ENCODE data around the gene MLF1.

- no peak for TF ChIP-seq CTCF (IDR thresholded peaks at IDR 0.05; ENCODE audit: low read length)
- no peak for TF ChIP-seq EZH2 (IDR thresholded peaks at IDR 0.05; ENCODE audit: borderline replicate concordance, low read length)
Observed at GRCh38 chr3:158559504-158559903, 11.5 kb upstream of the MLF1 start.

All from OCI-LY1 (cell line).